Fibroblast of lung (primary cell): Measurements from ENCODE around the gene TRERF1.

ENCODE experiments used
- EZH2 ChIP-seq: IDR thresholded peaks from 2 replicates; pipeline ENCODE4 v1.5.1; 2012; ENCODE audit warnings: low read length, control low read depth, mild to moderate bottlenecking; ENCODE audit errors: missing control alignments
- TF ChIP-seq, protein P1 (sequence below), 2 donors: IDR thresholded peaks in 1 of 2; conservative IDR thresholded peaks in 1 of 2; 1 replicate in 1 of 2; 2 replicates in 1 of 2; pipeline ENCODE4 v1.5.1; 2011 to 2012; ENCODE audit warnings: low read length in 2 of 2, control low read depth in 1 of 2, inconsistent platforms in 1 of 2, low read depth in 1 of 2, mild to moderate bottlenecking in 1 of 2

DNA sequence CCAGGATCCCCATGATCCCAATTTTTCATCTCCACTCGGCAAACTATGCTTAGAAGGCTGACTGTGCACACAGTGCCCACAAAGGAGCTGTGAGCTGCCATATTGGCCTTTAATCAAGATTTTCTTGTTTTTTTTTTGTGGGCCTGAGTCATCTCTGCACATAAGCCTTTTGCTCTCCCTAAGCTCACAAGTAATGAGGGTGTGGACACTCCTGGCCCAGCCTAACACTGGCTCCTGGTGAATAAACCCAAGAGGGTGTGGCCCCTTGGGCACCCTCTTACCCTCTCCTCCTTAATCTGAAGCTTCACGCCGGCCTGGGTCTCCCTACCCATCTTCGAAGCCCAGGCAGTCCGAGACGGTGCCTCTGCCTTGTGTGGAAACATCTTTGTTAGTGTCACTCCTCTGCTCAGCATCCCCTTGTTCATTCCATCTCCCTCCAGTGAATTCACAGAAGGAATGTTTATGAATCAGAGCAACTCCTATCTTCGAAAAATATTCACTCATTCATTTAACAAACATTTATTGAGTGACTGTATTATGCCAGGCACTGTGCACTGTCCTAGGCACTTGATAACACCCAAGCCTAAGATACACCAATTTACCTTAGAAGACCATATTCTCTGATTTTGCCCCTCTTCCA, 211.9 kb downstream of the TRERF1 start:
- TF ChIP-seq EZH2, result no peak
- TF ChIP-seq, protein P1, sequence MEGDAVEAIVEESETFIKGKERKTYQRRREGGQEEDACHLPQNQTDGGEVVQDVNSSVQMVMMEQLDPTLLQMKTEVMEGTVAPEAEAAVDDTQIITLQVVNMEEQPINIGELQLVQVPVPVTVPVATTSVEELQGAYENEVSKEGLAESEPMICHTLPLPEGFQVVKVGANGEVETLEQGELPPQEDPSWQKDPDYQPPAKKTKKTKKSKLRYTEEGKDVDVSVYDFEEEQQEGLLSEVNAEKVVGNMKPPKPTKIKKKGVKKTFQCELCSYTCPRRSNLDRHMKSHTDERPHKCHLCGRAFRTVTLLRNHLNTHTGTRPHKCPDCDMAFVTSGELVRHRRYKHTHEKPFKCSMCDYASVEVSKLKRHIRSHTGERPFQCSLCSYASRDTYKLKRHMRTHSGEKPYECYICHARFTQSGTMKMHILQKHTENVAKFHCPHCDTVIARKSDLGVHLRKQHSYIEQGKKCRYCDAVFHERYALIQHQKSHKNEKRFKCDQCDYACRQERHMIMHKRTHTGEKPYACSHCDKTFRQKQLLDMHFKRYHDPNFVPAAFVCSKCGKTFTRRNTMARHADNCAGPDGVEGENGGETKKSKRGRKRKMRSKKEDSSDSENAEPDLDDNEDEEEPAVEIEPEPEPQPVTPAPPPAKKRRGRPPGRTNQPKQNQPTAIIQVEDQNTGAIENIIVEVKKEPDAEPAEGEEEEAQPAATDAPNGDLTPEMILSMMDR (conservative IDR thresholded peaks at IDR 0.05 in 1 of 2, IDR thresholded peaks at IDR 0.05 in 1 of 2; ENCODE audit: low read depth in 1 of 2, low read length in 2 of 2), result no peak
